Head of caudate nucleus (tissue), 42 donors: Measurements from ENCODE around the gene KCNJ10.

Experiments
- DNase-seq, 42 donors: peaks; one replicate each; pipeline versions ENCODE4 v3.0.0 to v3.0.0-alpha.2; 2020 to 2021; ENCODE audit warnings: mixed read lengths in 7 of 42
- intact Hi-C: fragments of 100-400 bp; cut with DNase I; formaldehyde crosslinking; loops from one replicate; pipeline ENCODE4 v1.15.0; 2022

Gene KCNJ10

DNA sequence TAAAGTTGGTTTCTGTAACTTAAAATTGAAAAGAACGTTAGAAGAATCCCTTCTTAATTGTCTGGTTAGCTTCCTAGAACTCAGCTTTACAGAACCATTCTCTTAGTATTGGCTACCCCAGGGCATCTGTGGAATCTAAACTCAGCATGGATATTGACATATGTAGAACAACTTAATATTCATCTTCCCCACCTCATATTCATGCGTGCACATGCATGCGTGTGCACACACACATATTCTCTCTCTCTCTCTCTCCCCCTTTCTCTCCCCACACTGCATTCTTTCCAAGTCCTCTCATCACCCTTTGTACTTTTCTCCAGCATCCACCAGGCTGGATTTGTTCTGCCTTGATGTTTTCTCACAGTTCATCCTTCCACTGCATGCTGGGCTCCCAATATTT, 51.6 kb downstream of the KCNJ10 start:
- intact Hi-C loops: no loop called here
- DNase-seq: no peak

- intact Hi-C loops: no loop called here
- no peak for DNase-seq
Observed at GRCh38 chr1:160017592-160017991, 52.4 kb downstream of the KCNJ10 start.

DNA sequence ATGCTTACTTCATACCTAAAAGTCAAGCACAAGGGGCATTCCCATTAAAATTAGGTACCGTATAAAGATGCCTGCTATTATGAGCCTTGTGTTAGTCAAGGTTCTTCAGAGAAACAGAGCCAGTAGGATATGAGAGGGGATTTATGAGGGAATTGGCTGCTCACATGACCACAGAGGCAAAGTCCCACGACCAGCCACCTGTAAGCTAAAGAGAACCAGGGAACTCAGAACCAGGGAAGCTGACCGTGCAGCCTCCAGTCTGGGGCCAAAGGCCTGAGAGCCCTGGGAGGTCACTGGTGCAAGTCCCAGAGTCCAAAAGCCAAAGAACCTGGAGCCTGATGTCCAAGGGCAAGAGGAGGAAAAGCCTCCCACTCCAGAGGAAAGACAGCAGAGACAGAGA, 58.2 kb downstream of the KCNJ10 start:
- intact Hi-C loops: no loop called here
- no peak for DNase-seq

DNA sequence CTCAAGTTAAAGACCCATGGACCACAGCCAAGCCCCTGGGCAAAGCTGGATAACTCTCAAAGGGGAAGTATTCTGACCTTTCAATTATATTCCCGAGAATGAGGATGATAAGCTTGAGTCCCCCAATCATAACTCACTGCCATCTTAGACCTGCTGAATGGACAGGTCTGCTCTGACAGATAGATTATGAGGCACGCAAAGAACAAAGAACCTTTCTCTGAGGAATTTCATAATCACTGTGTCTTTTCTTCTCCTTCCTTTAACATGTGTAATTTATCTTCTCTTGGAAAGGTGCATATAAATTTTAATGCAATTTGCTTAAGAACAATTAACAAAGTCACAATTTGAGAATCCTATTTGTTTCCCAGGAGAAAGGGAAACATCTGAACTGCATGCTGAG, 60.2 kb downstream of the KCNJ10 start:
- no peak for DNase-seq
- intact Hi-C loops: no loop called here

- intact Hi-C loops: no loop called here
- DNase-seq: no peak
Observed at GRCh38 chr1:160009081-160009480, 60.9 kb downstream of the KCNJ10 start.

DNA sequence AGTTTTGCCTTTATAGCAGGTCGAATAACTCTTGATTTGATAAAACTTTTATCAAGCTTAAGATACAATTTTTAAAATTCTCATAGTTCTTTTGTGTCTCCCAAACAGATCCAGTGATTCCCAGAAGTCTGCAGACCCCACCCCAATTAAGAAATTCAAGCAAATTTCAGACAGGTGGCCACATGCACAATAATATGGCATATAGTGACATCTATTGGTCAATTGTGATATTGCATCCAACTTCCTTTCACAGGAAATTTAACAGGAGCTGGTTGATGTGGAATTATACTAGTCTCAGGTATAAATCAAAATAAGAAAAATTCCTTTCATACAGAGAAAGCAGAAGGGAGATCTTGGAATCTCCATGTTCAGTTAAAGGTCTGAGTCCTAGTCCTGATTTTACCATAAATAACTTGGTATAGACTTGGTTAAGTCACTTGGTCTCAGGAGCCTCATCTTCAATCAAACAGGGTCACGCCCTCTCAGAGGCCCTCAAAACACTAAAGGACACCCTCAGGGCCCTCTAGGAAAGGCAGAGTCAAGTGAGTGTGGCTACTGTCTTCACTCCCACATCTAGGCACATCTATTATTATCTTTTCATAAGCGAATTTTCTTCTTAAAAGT, 62.3 kb downstream of the KCNJ10 start:
- intact Hi-C loops: loop anchor here (2.0 kb wide), 1 partner anchor 71 kb away; no protein-coding TSS in a partner anchor
- peak in 1 of 42 donors; percentile 13 for DNase-seq

DNA sequence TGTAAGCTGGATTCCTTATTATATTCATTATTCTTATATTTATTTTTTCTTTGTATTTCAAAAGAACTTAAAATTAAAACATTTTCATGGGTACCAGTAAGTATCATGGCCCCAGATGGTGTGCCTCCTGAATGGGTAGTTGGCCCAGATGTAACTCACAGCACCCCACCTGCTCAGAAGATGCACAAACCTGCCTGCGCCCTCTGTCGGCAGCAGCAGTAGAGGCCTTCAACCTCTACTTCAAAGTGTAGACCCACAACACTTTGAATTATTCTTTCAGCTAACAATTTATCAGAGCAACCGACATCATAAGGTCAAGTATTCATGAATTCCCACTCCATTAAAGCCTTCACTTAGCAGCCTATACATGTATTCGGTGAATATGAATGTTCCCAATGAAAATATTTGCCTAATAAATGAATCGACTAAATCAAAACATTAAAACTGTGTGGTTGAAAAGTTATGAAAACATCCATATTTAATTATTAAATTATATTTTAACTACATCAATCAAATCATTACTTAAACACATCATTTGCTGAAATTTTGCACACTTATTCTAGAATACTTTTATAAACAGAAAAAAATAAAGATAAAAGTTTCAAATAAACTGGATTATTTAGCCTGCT, 63.5 kb downstream of the KCNJ10 start:
- DNase-seq: peak; percentile 19 to 81 (median 65)
- intact Hi-C loops: loop anchor here (2.0 kb wide), 1 partner anchor 70 kb away; no protein-coding TSS in a partner anchor

DNA sequence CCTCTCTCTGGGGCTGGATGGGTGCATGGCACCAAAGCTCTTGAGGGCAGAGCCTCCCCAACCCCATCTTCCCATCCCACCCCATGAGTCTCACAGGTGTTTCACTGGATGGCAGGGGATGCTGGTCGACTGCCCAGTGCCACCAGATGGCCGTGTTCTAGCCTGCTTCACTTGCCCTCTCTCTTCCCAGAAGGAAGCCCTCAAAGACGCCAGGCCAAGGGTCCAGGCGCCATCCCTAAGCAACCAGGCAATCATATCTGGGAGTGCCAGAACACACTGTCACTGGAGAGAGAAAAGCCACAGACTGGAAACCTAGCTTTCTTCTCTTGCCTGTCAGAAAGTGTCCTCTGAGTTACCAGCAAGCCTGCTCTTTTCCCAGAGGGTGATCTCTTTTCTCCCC, 64.9 kb downstream of the KCNJ10 start:
- intact Hi-C loops: no loop called here
- DNase-seq: no peak

GRCh38 chr1:160004425-160004824, 65.5 kb downstream of the KCNJ10 start:
- DNase-seq: no peak
- intact Hi-C loops: no loop called here

DNA sequence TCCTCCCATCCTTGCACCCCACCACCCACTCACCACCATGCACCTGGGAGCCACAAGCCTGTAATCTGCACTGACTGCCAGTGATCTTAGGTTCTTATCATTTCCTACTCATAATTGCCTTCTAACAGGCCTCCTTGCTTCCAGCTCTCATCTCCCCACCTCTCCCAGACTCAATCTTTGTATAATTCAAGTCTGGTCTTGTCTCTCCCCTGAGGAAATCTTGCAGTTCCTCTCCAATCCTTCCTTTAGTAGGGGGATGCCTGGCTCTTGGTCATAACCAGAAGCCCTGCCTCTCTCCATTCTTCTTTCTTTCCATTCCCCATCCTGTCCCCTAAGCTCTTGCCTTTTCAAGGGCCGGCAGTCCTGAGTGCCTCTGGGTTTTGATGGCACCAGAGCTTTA, 66.0 kb downstream of the KCNJ10 start:
- intact Hi-C loops: no loop called here
- no peak for DNase-seq

DNA sequence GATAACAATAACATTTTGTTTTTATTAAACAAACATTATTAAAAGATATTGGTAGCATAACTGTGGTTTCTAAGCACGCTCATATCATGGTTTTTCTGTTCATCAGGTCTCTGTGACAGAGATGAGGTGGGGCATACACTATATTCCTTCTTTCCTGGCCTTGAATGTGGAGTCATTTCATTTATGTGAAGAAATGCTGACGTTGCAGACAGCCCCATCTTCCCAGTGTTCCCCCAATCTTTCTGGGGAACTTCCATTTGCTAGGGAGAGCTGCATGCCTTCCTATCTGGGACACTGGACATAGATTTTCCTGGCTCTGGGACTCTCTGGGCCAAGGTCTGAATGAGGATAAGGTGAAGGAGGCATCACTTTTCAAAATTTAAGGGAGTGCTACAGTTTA, 68.5 kb downstream of the KCNJ10 start:
- intact Hi-C loops: no loop called here
- DNase-seq: no peak

GRCh38 chr1:159999204-159999603, 70.8 kb downstream of the KCNJ10 start:
- no peak for DNase-seq
- intact Hi-C loops: no loop called here

GRCh38 chr1:159996653-159997052, 73.3 kb downstream of the KCNJ10 start:
- DNase-seq: no peak
- intact Hi-C loops: no loop called here

DNA sequence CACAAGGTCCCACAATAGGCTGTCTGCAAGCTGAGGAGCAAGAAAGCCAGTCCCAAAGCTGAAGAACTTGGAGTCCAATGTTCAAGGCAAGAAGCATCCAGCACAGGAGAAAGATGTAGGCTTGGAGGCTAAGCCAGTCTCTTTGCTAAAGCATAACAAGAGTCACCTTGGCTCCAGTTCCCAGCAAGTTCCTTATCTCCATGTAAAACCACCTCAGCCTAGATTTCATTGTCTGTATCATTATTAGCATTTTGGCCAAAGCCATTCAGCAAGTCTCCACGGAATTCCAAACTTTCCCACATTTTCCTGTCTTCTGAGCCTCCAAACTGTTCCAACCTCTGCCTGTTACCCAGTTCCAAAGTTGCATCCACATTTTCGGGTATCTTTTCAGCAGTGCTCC, 75.1 kb downstream of the KCNJ10 start:
- no peak for DNase-seq
- intact Hi-C loops: no loop called here

GRCh38 chr1:159993911-159994310, 76.0 kb downstream of the KCNJ10 start:
- no peak for DNase-seq
- intact Hi-C loops: no loop called here

DNA sequence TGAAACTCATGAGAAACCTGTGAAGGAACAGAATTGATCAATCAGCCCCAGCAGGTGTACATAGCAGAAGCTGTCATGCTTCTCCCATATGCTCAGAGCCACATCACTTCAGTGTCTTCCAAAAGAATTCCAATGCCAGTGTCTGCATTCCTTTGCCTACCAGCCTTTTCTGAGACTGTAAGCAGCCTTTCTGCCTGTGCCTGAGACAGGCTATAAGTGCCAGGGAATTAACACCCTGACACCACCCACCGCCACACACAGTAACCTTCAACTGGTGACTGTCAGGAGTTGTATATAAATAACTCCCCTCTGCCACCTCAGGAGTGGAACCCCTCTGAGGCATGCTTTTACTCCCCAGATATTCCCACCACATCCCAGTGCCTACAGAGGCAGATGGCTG, 77.8 kb downstream of the KCNJ10 start:
- intact Hi-C loops: no loop called here

DNA sequence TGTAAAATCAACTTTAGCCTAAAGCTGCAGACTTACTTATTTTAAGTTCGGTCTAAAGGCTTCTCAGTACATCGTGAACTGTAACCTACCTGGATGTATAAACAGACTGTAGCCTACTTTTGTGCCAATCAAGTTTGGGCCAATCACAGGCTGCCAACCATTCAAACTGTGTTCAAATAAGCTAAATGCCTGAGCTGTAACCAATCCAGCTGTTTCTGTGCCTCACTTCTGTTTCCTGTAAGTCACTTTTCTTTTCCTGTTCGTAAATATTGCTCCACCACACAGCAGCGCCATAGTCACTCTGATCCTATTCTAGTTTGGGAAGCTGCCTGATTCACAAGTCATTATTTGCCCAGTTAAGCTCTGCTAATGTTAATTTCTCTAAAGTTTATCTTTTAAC, 78.4 kb downstream of the KCNJ10 start:
- peak in 2 of 42 donors; percentile 1 to 37 for DNase-seq
- intact Hi-C loops: no loop called here

More for the DNA sequence above, 77.8 kb downstream of the KCNJ10 start:
- peak in 1 of 42 donors; percentile 21 for DNase-seq

- peak in 1 of 42 donors; percentile 28 for DNase-seq
- intact Hi-C loops: no loop called here
Observed at GRCh38 chr1:159990005-159990404, 80.0 kb downstream of the KCNJ10 start.

GRCh38 chr1:159989581-159989980, 80.4 kb downstream of the KCNJ10 start:
- intact Hi-C loops: no loop called here

GRCh38 chr1:159988006-159988405, 82.0 kb downstream of the KCNJ10 start:
- no peak for DNase-seq
- intact Hi-C loops: no loop called here

More at GRCh38 chr1:159989581-159989980, 80.4 kb downstream of the KCNJ10 start:
- DNase-seq: peak in 1 of 42 donors; percentile 18

- intact Hi-C loops: no loop called here
- peak in 1 of 42 donors; percentile 17 for DNase-seq
Observed at GRCh38 chr1:159987186-159987585, 82.8 kb downstream of the KCNJ10 start.
